HG02852 (cell line): ENCODE measurements around the gene PEDS1.
"Not testable (repeated sequence)": the region's sequence is repeated elsewhere in the genome, so short reads cannot be mapped to it uniquely, and the experiment has no call there.

Experiments
- ATAC-seq: cut with Tn5 transposase; IDR thresholded peaks from one replicate; pipeline ENCODE4 v1.9.1; 2021; ENCODE audit warnings: mild to moderate bottlenecking, moderate library complexity; ENCODE audit not compliant: unreplicated experiment

Gene PEDS1

GRCh38 chr20:50190251-50191064 lies 36.9 kb upstream of the PEDS1 start, which contains the start of gene CEBPB:
Gene CEBPB (plus strand): TSS chr20:50190830. CDS start chr20:50191034, 204 bp downstream.
- ATAC-seq = no peak

GRCh38 chr20:50189681-50190250 lies 36.2 kb upstream of the PEDS1 start:
- ATAC-seq = no peak

DNA sequence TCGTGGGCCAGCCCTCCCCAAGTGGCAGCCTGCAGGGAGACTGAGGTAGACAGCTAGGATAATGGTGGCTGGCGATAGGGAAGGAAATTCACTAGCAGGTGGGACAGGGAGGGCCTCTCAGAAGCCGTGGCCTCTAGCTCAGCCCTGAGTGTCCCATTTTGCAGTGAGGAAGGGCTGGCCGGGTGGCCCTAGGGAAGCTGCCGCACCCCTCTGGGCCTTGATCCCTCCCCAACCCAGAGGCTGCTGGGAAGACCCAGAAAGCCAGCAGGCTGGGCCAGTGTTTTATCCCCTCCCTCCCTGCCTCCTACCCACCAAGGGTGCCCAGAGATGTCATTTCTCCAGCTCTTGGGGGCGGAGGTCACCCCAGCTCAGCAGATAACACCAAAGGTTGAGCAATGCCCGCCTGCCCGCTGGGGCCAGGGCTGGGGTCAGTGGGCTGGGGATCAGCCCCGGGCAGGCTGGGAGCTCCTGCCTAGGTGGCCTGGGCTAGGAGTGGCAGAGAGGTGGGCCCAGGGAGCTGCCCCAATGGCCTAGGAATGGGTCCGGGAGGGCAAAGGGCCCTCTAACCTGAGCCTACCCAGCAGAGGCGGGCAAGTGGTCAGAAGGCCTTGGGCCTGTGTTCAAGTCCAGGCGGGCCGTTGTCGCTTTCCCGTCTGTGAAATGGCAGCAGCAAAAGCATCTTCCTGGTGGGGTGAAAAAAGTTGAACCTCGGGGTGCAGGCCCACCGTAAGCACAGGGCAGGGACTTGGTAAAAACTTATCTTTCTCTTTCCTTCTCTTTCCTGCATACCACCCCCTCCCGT lies 35.6 kb upstream of the PEDS1 start:
- ATAC-seq = no peak

GRCh38 chr20:50188287-50188688 lies 34.8 kb upstream of the PEDS1 start:
- ATAC-seq = no peak

- no peak for ATAC-seq
These were observed 34.0 kb upstream of the PEDS1 start for GRCh38 chr20:50187403-50188051.

- ATAC-seq = no peak
These were observed 33.5 kb upstream of the PEDS1 start for GRCh38 chr20:50186987-50187402.

DNA sequence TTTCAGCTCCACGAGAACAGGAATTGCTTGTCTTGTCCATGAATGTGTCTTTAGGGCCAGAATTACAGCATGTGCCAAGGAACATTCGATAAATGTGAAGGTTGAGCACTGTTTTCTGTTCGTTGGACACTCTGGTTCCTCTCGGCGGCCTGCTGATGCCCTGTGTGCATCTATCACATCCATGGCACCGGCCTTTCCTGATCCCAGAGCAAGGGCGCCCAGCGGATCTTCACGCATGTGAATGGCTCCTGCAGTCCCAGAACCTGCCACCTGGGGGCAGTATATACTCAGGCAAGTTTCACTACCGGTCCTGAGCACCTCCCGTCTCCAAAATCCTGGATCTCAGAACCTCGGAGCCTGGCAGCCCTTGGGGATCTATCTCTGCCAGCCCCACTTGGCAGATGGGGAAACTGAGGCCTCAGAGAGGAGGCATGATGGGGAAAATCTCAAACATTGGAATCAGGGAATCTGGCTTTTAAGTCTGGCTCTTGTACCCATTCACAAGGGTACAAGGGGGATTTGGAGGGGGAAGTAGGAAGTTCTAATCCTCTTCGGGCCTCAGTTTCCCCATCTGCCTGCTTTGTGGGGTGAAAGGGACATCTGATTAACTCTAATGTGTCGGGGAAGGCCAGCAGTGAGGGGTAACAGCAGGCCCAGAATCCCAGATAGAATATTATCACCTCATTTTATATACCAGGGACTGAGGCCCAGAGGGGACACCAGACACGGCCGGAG lies 32.8 kb upstream of the PEDS1 start:
- no peak for ATAC-seq

- ATAC-seq = no peak
These were observed 31.9 kb upstream of the PEDS1 start for GRCh38 chr20:50185426-50185825.

GRCh38 chr20:50182346-50182745 lies 28.8 kb upstream of the PEDS1 start:
- no peak for ATAC-seq

DNA sequence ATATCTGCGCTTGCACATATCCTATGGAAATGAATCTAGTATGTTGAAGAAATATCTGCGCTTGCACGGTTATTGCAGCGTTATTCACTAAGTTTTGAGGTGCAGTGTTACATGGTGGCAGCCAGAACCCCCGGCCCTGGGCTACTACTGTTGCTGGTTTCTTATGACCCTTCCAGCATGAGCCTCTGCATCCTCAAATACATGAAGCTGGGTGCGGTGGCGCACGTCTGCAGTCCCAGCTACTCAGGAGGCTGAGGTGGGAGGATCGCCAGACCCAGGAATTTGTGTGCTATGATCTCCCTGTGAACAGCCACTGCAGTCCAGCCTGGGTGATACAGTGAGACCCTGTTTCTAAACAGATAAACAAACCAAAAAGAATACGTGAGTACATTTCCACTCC lies 27.8 kb upstream of the PEDS1 start:
- ATAC-seq = no peak

DNA sequence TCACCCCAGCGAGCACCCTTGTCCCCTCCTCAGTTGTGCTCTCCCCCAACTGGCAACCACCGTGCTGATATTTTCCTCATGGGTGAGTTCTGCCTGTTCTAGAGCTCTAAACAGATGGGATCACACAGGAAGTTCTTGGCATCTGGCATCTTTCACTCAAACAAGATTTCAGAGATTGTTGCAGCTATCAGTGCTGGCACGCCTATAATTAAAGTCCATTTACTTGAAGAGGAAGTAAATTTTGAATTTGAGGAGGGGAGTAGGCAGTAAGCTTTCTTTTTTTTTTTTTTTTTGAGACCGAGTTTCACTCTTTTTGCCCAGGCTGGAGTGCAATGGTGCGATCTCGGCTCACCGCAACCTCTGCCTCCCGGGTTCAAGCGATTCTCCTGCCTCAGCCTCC lies 25.1 kb upstream of the PEDS1 start:
- ATAC-seq = not testable (repeated sequence)

- no peak for ATAC-seq
These were observed 22.7 kb upstream of the PEDS1 start for GRCh38 chr20:50175938-50176933.

DNA sequence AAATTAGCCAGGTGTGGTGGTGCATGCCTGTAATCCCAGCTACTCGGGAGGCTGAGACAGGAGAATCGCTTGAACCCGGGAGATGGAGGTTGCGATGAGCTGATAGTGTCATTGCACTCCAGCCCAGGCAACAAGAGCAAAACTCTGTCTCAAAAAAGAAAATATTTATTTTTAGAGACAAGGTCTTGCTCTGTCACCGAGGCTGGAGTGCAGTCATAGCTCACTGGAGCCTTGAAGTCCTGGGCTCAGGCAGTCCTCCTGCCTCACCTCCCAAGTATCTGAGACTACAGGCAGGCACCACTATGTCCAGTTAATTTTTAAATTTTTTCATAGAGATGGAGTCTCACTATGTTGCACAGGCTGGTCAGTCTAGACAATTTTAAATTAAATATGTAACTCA lies 20.9 kb upstream of the PEDS1 start:
- no peak for ATAC-seq

DNA sequence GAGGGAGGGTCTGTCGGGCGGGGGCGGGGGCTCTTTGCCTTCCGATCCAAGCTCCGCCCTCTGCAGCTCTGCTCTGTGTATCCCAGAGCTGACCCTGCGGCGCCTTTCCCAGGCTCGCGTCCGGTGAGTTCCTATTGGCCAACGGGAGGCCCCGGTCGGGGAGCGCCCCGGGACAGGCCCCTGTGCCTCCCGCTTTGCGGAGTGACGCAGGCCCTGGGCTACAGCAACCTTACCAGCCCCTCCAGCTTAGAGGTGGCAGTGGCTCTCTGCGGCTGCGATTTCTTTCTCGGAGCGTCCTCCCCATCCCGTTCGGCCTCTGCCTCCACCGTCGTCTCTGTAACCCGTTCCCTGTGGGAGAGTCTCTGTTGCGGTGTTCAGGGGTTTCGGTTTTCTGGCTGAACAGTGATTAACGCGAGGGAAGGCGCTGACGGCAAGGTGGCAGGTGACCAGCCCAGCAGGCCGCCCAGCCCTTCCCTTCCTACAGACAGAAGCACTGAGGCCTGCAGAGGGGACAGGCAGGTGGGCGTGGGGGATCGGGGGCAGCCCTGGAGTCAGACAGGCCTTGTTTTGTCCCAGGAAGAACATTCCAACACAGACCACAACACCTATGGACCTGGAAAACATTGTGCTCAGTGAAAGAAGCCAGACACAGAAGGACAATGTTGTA lies 19.0 kb upstream of the PEDS1 start:
- no peak for ATAC-seq

DNA sequence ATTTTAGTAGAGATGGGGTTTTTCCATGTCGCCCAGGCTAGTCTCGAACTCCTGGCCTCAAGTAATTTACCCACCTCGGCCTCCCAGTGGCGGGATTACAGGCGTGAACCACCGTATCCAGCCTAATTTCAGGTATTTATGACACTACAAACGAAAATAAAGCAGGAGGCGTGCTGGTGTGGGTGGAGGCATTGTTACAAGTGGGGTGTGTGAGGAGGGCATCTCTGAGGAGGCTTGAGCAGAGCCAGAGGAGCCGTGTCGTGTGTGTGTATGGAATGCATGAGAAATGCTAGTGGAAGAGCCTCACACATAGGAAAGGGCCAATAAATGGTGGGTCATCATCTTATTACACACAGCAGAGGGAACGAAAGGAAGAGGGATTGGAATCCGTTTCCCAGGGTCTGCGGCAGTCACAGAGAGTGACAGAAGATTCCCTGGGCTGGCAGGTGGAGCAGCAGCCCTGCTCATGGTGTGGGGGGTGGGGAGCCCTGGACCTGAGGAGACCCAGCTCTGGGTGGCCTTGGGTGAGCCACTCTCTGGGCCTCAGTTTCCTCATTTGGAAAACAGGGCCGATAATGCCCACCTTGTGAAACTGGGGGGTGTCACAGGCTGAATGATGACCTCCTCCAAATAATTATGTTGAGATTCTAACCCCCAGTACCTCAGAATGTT lies 17.2 kb upstream of the PEDS1 start:
- ATAC-seq = no peak

DNA sequence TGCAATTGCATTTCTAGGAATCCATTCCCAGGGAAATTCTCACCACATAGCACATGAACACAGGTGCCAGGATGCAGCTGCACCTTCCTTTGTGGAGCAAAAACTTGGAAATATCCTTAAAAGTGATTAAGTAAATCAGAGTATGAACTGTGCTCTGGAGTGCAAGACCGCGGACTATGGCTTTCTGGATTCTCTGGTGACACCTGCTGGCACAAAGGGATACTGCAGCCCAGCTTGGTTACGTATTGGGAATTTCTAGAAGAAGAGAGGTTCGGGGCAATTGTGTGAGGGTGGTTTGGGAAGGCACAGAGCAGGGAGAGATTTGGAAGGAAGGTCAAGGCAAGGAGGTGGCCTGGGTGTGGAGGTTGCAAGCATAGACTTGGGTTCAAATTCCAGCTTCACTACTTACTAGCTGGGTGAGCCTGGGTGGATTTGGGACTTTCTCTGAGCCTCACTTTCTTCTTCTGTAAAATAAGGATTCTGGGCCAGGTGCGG lies 15.9 kb upstream of the PEDS1 start:
- no peak for ATAC-seq

DNA sequence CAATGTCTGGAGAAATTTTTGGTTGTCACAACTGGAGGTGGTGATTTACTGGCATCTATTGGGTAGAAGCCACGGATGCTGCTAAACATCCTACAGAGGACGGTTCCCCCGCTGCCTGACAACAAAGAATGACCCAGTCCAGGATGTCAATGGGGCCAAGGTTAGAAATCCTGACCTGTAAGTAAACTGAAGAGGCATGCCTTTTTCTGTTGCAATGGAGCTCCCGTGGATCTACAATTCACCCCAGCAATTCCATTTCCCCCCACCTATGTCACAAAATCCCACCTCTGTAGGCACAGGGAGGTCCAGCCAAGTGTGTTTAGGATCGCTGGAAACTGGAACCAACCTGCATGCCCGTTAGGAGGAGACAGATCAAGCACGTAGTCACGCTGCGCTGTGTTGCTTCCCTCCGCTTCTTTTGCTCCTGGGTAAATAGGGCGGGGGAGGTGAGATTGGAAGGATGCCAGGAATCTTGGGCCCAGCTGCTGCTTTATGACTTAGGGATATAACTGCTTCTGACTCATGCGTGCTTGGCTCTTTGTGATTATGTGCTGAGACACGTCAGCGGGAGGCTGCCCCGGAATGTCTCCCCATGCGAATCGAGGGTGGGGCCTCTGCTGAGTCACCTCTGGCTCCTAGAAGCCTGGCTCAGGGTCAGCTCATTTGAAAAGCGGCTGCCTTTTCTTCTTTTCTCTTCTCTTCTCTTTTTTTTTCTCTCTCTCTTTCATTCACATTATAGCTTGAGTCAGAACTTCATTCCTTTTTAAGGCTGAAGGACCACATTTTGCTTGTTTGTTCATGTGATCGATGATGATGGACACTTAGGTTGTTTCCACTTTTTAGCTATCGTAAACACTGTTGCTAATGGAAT lies 12.4 kb upstream of the PEDS1 start:
- ATAC-seq = peak; percentile 90
